GM21529 (cell line): ENCODE results near the gene SREK1.
"Not testable (repeated sequence)": the region's sequence is repeated elsewhere in the genome, so short reads cannot be mapped to it uniquely, and the experiment has no call there.

ENCODE experiments used
- ATAC-seq: cut with Tn5 transposase; IDR thresholded peaks from one replicate; pipeline ENCODE4 v1.9.1; 2021; ENCODE audit not compliant: unreplicated experiment

Gene SREK1

DNA sequence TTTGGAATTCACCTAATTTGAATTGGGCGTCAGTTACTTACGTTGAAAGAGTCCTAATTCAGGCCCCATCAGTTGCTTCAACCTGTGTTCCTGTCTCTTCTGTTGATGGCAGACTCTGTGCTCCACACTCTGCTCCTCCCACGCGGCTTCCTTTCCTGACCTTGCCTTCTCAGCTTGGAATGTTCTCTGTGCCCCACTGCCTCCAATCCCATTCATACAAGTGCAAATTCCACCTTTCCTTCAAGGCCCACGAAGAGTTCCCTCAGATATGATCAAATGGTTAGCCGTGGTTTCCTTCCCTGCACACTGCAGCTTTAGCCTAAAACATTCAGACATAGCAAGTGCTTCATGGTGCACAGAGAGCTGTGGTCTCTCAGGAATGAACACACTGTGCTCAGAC lies 65.7 kb downstream of the SREK1 start:
- no peak for ATAC-seq

DNA sequence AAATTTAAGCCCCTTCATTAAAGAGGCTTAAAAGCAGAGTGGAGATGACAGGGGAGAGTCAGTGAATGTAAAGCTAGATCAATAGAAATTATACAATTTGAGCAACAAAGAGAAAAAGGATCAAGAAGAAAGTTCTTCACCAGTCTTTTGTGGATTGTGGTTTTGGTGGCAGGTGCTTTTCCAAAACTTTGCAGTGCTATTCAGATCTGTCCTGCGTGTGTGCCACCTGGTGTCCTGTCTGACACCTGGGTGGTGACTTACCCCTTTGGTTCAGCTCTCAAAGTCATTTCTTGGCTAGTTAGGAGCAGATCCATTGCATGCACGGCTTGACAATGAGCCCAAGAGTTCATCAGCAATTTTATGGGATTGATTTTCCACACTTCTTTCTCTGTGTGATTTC lies 69.4 kb downstream of the SREK1 start:
- ATAC-seq: no peak

DNA sequence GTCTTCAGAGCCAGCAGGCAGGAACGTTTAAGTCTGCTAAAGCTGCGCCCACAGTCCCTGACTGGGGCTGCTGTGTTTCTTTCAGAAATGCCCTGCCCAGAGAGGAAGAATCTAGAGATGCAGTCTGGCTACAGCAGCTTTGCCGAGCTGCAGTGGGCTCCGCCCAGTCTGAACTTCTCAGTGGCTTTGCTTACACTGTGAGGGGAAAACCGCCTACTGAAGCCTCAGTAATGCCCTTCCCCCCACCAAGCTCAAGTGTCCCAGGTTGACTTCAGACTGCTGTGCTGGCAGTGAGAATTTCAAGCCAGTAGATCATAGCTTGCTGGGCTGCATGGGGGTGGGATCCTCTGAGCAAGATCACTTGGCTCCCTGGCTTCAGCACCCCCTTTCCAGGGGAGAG lies 78.4 kb downstream of the SREK1 start:
- ATAC-seq: no peak

DNA sequence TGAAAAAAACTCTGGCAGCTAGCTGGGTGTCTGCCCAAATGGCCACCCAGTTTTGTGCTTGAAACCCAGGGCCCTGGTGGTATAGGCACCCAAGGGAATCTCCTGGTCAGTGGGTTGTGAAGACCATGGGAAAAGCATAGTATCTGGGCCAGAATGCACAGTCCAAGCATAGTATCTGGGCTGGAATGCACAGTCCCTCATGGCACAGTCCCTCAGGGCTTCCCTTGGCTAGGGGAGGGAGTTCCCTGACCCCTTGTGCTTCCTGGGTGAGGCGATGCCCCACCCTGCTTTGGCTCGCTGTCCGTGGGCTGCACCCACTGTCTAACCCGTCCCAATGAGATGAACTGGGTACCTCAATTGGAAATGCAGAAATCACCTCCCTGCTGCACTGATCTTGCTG lies 78.8 kb downstream of the SREK1 start:
- ATAC-seq: not testable (repeated sequence)

DNA sequence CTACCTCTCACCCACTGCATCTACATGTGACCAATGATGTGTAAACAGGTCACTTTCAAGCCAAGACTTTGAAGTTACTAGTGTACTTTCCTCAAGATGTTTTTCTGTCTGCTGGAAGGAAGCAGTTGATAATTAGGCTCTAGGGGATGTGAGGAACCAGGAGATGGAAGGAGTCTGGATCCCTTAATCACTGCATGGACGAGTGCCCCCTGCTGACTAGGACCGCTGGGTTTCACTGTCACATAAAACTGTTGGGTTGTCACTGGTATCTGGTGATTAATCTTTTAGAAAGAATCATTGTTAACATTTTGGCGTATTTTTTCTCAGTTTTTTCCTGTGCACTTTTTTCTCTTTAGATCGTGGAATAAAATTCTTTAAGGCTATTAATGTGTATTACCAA lies 79.5 kb downstream of the SREK1 start:
- no peak for ATAC-seq

DNA sequence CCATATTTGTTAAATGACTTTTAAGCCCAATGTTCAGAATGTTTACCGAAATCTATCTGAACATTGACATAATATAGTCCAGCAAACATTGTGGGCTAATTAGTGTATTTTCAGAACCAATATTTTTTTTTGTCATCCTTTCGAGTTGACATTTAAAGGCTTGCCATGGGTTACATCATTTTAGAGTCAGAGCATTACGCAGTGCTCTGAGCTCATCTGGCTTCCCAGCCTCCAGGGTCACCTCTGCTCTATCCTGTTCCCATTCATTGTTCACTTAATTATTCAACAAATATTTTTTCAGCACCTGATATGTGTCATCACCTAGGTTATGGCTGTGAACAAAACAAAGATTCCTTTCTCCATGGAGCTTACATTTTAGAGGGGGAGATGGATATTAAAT lies 80.2 kb downstream of the SREK1 start:
- no peak for ATAC-seq

DNA sequence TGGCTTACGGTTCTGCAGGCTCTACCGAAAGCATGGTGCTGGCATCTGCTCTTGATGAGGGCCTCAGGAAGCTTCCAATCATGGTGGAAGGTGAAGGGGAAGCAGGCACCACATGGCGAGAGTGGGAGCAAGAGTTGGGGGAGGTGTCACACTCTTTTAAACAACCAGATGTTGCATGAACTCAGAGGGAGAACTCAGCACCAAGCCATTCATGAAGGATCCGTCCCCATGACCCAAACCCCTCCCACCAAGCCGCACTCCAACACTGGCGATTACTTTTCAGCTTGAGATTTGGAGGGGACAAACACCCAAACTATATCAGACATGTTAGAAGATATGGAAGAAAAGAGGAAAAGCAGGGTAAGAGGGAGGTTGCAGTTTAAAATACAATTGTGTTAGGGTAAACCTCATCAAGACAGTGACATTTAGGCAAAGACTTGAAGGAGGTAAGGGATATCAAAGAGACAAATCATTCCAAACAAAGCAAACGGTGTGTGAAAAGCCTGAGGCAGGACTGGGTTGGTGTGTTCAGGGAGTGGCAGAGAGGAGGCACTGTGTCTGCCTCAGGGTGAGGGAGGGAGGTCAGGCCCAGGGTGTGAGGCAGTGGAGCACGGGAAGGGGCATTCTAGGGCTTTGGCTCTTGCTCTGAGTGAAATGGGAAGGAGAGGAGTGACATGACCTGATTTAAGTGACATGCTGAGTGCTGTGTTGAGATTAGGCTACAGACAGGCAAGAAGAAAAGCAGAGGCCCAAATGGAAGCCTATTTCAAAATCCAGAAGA lies 80.9 kb downstream of the SREK1 start:
- ATAC-seq: no peak

DNA sequence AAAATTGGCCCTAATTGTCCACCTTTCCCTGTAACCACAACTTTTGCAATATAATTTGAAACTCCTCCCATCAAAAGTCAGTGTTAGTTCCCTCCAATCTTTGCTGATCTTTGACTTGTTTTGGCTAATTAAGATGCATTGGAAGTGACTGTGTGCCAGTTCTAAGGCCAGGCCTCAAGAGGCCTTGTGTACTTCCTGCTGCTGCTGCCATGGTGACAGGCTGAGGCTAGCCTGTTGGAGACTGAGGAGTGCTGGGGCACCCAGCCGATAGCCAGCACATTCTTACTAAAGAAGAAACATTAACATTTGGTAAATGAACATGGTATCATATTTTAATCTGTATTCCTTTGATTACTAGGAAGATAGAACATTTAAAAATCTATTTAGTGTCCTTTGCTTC lies 86.5 kb downstream of the SREK1 start:
- ATAC-seq: no peak

DNA sequence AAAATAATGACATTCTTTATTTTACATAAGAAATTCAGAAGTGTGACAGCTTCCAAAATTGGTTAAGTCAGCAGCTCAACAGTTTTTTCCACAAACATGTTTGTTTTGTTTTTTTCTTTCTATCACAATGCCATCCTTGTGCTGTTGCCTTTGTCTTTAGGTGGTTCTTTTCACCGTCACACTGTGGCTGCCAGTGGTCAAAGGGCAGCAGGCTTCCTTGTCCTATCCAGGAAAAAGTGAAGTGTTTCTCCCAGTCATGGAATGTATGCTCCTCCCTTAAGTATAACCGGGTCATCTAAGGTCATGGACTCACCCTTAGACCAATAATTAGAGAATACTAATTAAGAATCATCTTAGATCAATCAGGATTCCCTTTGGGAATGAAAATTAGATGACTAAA lies 87.4 kb downstream of the SREK1 start:
- no peak for ATAC-seq

DNA sequence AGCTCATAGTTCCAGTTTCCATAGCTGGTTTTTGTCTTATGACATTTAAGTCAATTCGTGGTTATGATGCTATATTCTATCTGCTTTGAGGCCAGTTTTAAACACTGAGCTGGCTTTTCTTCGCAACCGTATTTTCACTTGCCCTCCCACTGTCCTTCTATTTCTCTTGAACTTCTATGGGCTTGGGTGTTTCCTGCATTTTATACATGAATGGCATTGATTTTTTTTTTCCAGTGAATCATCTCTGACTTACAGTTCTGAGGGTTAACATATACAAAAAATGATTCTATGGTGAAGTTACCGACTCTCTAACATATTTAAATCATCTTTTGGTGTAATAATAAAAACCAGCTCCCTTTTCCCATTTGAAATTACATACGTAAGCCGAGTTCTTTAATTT lies 88.2 kb downstream of the SREK1 start:
- ATAC-seq: no peak

DNA sequence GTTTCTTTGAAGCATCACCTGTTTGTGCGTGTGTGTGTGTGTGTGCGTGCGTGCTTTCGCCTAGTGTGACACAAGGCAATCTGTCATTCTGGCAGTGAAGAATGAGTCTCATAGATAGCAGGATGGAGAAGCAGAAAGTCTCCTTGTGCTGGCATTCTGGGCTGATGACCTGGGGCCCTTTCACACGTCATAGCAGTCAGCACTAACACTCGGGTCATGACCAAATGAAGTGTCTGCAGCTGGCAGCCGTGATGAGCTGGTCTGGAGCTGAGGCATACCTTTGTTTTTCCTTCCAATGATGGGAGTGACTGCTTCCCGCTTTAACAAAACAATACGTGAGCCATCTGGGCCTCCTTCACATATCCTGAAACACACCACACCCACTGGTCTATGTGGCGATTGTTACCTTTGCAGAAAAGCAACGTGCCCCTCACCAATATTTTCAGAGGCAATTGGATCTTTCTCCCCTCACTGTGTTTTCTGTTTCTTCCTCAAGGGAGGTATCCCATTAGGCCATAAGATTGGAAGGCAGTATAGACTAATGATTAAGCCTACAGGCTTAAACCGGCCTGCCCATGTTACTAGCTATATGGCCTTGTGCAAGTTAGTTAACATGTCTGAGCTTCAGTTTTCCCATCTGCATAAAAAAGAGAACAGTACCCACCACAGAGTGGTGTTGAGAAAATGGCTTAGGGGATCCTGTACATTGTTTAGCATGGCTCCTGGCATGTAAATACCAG lies 88.8 kb downstream of the SREK1 start:
- no peak for ATAC-seq
